Liver (tissue), 9 donors: Measurements from ENCODE around the gene ANKS1A. TPM values are rescaled to one million over a fixed set of nuclear protein-coding genes. Genes with fewer than 3 reads are reported as not detected.

ENCODE experiments used
- DNase-seq: peaks from one replicate; pipeline ENCODE4 v3.0.0-alpha.2; 2017; ENCODE audit warnings: low spot score
- H3K27ac ChIP-seq, 2 donors: one replicate each; pipeline ENCODE4 v1.7.0; 2013; ENCODE audit warnings: inconsistent platforms in 2 of 2, low read length in 2 of 2, control low read depth in 1 of 2, low read depth in 1 of 2, mild to moderate bottlenecking in 1 of 2
- H3K27me3 ChIP-seq, 4 donors: one replicate each; pipeline versions ENCODE4 v1.6.1 to v1.7.0; 2013; ENCODE audit warnings: low read length in 3 of 4, inconsistent platforms in 1 of 4, mild to moderate bottlenecking in 1 of 4, moderate library complexity in 1 of 4; ENCODE audit not compliant: control insufficient read depth in 4 of 4, insufficient read depth in 4 of 4
- H3K36me3 ChIP-seq, 4 donors: one replicate each; pipeline versions ENCODE4 v1.6.1 to v1.7.0; 2013; ENCODE audit warnings: low read length in 3 of 4, mild to moderate bottlenecking in 3 of 4, low read depth in 1 of 4, moderate library complexity in 1 of 4; ENCODE audit not compliant: control insufficient read depth in 4 of 4, insufficient read depth in 3 of 4
- H3K4me1 ChIP-seq, 4 donors: one replicate each; pipeline versions ENCODE4 v1.6.1 to v1.7.0; 2013; ENCODE audit warnings: low read length in 3 of 4, mild to moderate bottlenecking in 3 of 4, moderate library complexity in 1 of 4; ENCODE audit not compliant: control insufficient read depth in 4 of 4, insufficient read depth in 4 of 4
- H3K4me3 ChIP-seq, 3 donors: one replicate each; pipeline versions ENCODE4 v1.6.1 to v1.7.0; 2013; ENCODE audit warnings: low read length in 3 of 3, control low read depth in 1 of 3, low read depth in 1 of 3, mild to moderate bottlenecking in 1 of 3
- H3K9ac ChIP-seq, 2 donors: one replicate each; pipeline ENCODE4 v1.7.0; 2013; ENCODE audit warnings: low read length in 2 of 2, mild to moderate bottlenecking in 2 of 2, moderate library complexity in 2 of 2, control low read depth in 1 of 2, low read depth in 1 of 2
- H3K9me3 ChIP-seq, 4 donors: one replicate each; pipeline versions ENCODE4 v1.6.1 to v1.7.0; 2013; ENCODE audit warnings: low read length in 3 of 4; ENCODE audit not compliant: control insufficient read depth in 4 of 4
- CTCF ChIP-seq: fragments of 150-350 bp; IDR thresholded peaks from 2 replicates; pipeline ENCODE4 v1.5.1; 2017; ENCODE audit warnings: improper control_type of control experiment, low read depth, low read length; ENCODE audit not compliant: missing input control
- EGR1 ChIP-seq, 2 donors: IDR thresholded peaks; 2 replicates each; pipeline ENCODE4 v1.6.1; 2016 to 2018; ENCODE audit warnings: antibody characterized with exemption in 2 of 2, low read depth in 2 of 2
- FOXA2 ChIP-seq: IDR thresholded peaks from 2 replicates; pipeline ENCODE4 v1.6.1; 2016; ENCODE audit warnings: antibody characterized with exemption
- GABPA ChIP-seq, 2 donors: IDR thresholded peaks in 1 of 2; conservative IDR thresholded peaks in 1 of 2; 2 replicates each; pipeline ENCODE4 v1.6.1; 2016; ENCODE audit warnings: antibody characterized with exemption in 2 of 2, mild to moderate bottlenecking in 1 of 2, moderate library complexity in 1 of 2
- HNF4A ChIP-seq, 2 donors: conservative IDR thresholded peaks; 2 replicates each; pipeline ENCODE4 v1.6.1; 2016; ENCODE audit warnings: antibody characterized with exemption in 2 of 2, mild to moderate bottlenecking in 2 of 2
- HNF4G ChIP-seq: IDR thresholded peaks from 2 replicates; pipeline ENCODE4 v1.6.1; 2016; ENCODE audit warnings: antibody characterized with exemption
- JUND ChIP-seq, 2 donors: IDR thresholded peaks; 2 replicates each; pipeline ENCODE4 v1.6.1; 2016; ENCODE audit warnings: antibody characterized with exemption in 2 of 2
- MAX ChIP-seq: IDR thresholded peaks from 2 replicates; pipeline ENCODE4 v1.6.1; 2016; ENCODE audit warnings: antibody characterized with exemption
- NR2F2 ChIP-seq: IDR thresholded peaks from 2 replicates; pipeline ENCODE4 v1.6.1; 2016; ENCODE audit warnings: antibody characterized with exemption
- RAD21 ChIP-seq, 2 donors: IDR thresholded peaks; 2 replicates each; pipeline ENCODE4 v1.6.1; 2016; ENCODE audit warnings: antibody characterized with exemption in 2 of 2, mild to moderate bottlenecking in 2 of 2
- REST ChIP-seq: IDR thresholded peaks from 2 replicates; pipeline ENCODE4 v1.6.1; 2016; ENCODE audit warnings: antibody characterized with exemption, mild to moderate bottlenecking
- SP1 ChIP-seq: IDR thresholded peaks from 2 replicates; pipeline ENCODE4 v1.6.1; 2018; ENCODE audit warnings: antibody characterized with exemption, mild to moderate bottlenecking
- YY1 ChIP-seq: IDR thresholded peaks from 2 replicates; pipeline ENCODE4 v1.6.1; 2016; ENCODE audit warnings: antibody characterized with exemption, mild to moderate bottlenecking
- ZBTB33 ChIP-seq: IDR thresholded peaks from 2 replicates; pipeline ENCODE4 v1.6.1; 2016; ENCODE audit warnings: antibody characterized with exemption
- WGBS: extraction: QIAGEN DNeasy Blood & Tissue Kit; methylation state at CpG from one replicate; pipeline ENCODE4 v1.1.7; 2013; 5-methylcytosine and 5-hydroxymethylcytosine counted together
- polyA plus RNA-seq, 2 donors: library from polyadenylated mRNA; stranded (reverse) in 1 of 2; unstranded in 1 of 2; fragments of 200-250 nt in 1 of 2; fragments of >200 nt in 1 of 2; fragmentation: Nextera tagmentation in 1 of 2; extraction: Ambion mirVana in 1 of 2; gene quantifications; one replicate each; pipeline versions ENCODE4 v1.2.1 to v1.2.3, GENCODE V29; 2013 to 2015
- total RNA-seq, 2 donors: library from RNA; depleted of rRNA; stranded (reverse); fragments of >200 nt; gene quantifications; one replicate each; pipeline ENCODE4 v1.2.3, GENCODE V29; 2014
- donor health status: healthy.
- donor health status: healthy.
- donor health status: healthy.
- donor health status: healthy.
- donor health status: healthy.

The ANKS1A gene
- total and polyA plus RNA-seq, 4 donors, result 4.3 to 18.7 (median 6.7) TPM

- Histone ChIP-seq H3K27ac (no peak overlapping the region), H3K27me3 (no peaks in the 10 kb centered on the region), H3K9me3 (no peaks in the 10 kb centered on the region), H3K36me3 (peaks cover 0 to 2% (median 0%) of the 10 kb centered on the region in 4 donors), H3K4me1 (no peaks in the 10 kb centered on the region), H3K9ac (no peak overlapping the region), H3K4me3 (no peak overlapping the region)
- no peak for TF ChIP-seq RAD21 (IDR thresholded peaks at IDR 0.05)
- TF ChIP-seq YY1, result no peak
- TF ChIP-seq EGR1 (IDR thresholded peaks at IDR 0.05; ENCODE audit: low read depth in 2 of 2), result no peak
- TF ChIP-seq CTCF, result no peak
- no peak for TF ChIP-seq REST
- no peak for TF ChIP-seq NR2F2
- no peak for TF ChIP-seq FOXA2
- WGBS, result 76% methylated on average over 3 of the region's 3 CpGs
- DNase-seq, result no peak
Measured at GRCh38 chr6:34964564-34964963, 75.5 kb downstream of the ANKS1A start.

- H3K4me3 ChIP-seq, result no peak overlapping the region
- H3K27me3 ChIP-seq, result no peaks in the 10 kb centered on the region
- no peaks in the 10 kb centered on the region for H3K9me3 ChIP-seq
- H3K4me1 ChIP-seq, result no peaks in the 10 kb centered on the region
- TF ChIP-seq YY1, result no peak
- TF ChIP-seq HNF4G, result no peak
- TF ChIP-seq SP1, result no peak
- DNase-seq, result no peak
- H3K36me3 ChIP-seq, result peaks cover 0 to 20% (median 11%) of the 10 kb centered on the region in 4 donors
- 90% methylated on average over 3 of the region's 3 CpGs for WGBS
- no peak overlapping the region for H3K27ac ChIP-seq
- H3K9ac ChIP-seq, result no peak overlapping the region
Measured at GRCh38 chr6:34967461-34967860, 78.4 kb downstream of the ANKS1A start.

- H3K4me1 ChIP-seq, result no peaks in the 10 kb centered on the region
- TF ChIP-seq MAX, result no peak
- no peak for TF ChIP-seq HNF4A (conservative IDR thresholded peaks at IDR 0.05)
- TF ChIP-seq JUND (IDR thresholded peaks at IDR 0.05), result no peak
- TF ChIP-seq REST, result no peak
- TF ChIP-seq HNF4G, result no peak
- TF ChIP-seq GABPA (IDR thresholded peaks at IDR 0.05 in 1 of 2, conservative IDR thresholded peaks at IDR 0.05 in 1 of 2), result no peak
- TF ChIP-seq ZBTB33, result no peak
- no peak overlapping the region for H3K4me3 ChIP-seq
- peaks cover 0 to 22% (median 12%) of the 10 kb centered on the region in 4 donors for H3K36me3 ChIP-seq
- WGBS, result 95% methylated on average over 7 of the region's 7 CpGs
- H3K27ac ChIP-seq, result no peak overlapping the region
- H3K9ac ChIP-seq, result no peak overlapping the region
- no peak for DNase-seq
- H3K9me3 ChIP-seq, result no peaks in the 10 kb centered on the region
- H3K27me3 ChIP-seq, result no peaks in the 10 kb centered on the region
Measured at GRCh38 chr6:34969662-34970265, 80.7 kb downstream of the ANKS1A start.
